GM23338 (cell line): ENCODE data around the gene MYO16. TPM values are rescaled to one million over a fixed set of nuclear protein-coding genes. Genes with fewer than 3 reads are reported as not detected.

Experiments used
- ATAC-seq: fragments of 200-7000 bp; cut with Tn5 transposase; 3 replicates; pipeline ENCODE4 v1.9.1; 2020
- DNase-seq: peaks from one replicate; pipeline ENCODE4 v3.0.0-alpha.2; 2015; ENCODE audit warnings: low spot score
- H2AFZ ChIP-seq: fragments of 200-600 bp; sonication (generic); 2 replicates; pipeline ENCODE4 v1.8.0; 2016; ENCODE audit warnings: antibody characterized with exemption, mild to moderate bottlenecking, moderate library complexity
- H3F3A ChIP-seq: fragments of 200-600 bp; sonication (generic); replicated peaks from 2 replicates; pipeline ENCODE4 v1.8.0; 2017; ENCODE audit warnings: antibody characterized with exemption, mixed run types, low read depth
- H3K27ac ChIP-seq: fragments of 200-600 bp; sonication (generic); 2 replicates; pipeline ENCODE4 v1.6.1; 2016; ENCODE audit warnings: low read depth
- H3K27me3 ChIP-seq: fragments of 200-600 bp; sonication (generic); 2 replicates; pipeline ENCODE4 v1.8.0; 2016; ENCODE audit warnings: mild to moderate bottlenecking, mixed run types, moderate library complexity; ENCODE audit not compliant: insufficient read depth
- H3K36me3 ChIP-seq: fragments of 200-600 bp; sonication (generic); 2 replicates; pipeline ENCODE4 v1.8.0; 2016; ENCODE audit warnings: mild to moderate bottlenecking; ENCODE audit not compliant: insufficient read depth
- H3K4me1 ChIP-seq: fragments of 200-600 bp; sonication (generic); 2 replicates; pipeline ENCODE4 v1.8.0; 2016; ENCODE audit warnings: mild to moderate bottlenecking, moderate library complexity; ENCODE audit not compliant: insufficient read depth
- H3K4me2 ChIP-seq: fragments of 200-600 bp; sonication (generic); 2 replicates; pipeline ENCODE4 v1.7.1; 2017; ENCODE audit warnings: mixed run types
- H3K4me3 ChIP-seq: fragments of 200-600 bp; sonication (generic); 2 replicates; pipeline ENCODE4 v1.6.1; 2016; ENCODE audit warnings: mixed run types
- H3K79me2 ChIP-seq: fragments of 200-600 bp; sonication (generic); replicated peaks from 2 replicates; pipeline ENCODE4 v1.8.0; 2017; ENCODE audit warnings: mild to moderate bottlenecking; ENCODE audit not compliant: insufficient read depth
- H3K9me2 ChIP-seq: fragments of 200-600 bp; sonication (generic); 2 replicates; pipeline ENCODE4 v1.8.0; 2017; ENCODE audit not compliant: insufficient read depth
- H4K20me1 ChIP-seq: fragments of 200-600 bp; sonication (generic); replicated peaks from 2 replicates; pipeline ENCODE4 v1.8.0; 2017; ENCODE audit warnings: mild to moderate bottlenecking; ENCODE audit not compliant: insufficient read depth
- H3K27ac Mint-ChIP-seq: 2 replicates; pipeline ENCODE4 v1.8.0; 2020; ENCODE audit warnings: inconsistent platforms, mild to moderate bottlenecking, moderate library complexity, mixed read lengths
- H3K27me3 Mint-ChIP-seq: 3 replicates; pipeline ENCODE4 v1.8.0; 2022; ENCODE audit warnings: low read depth, mild to moderate bottlenecking, moderate library complexity, mixed read lengths, inconsistent platforms; ENCODE audit not compliant: insufficient read depth, poor library complexity
- H3K36me3 Mint-ChIP-seq: 3 replicates; pipeline ENCODE4 v1.8.0; 2021; ENCODE audit warnings: low read depth, mild to moderate bottlenecking, inconsistent platforms, moderate library complexity, mixed read lengths
- H3K4me1 Mint-ChIP-seq: 3 replicates; pipeline ENCODE4 v1.8.0; 2020; ENCODE audit warnings: mild to moderate bottlenecking, inconsistent platforms, mixed read lengths
- H3K4me3 Mint-ChIP-seq: 3 replicates; pipeline ENCODE4 v1.8.0; 2021; ENCODE audit warnings: moderate library complexity, mild to moderate bottlenecking, inconsistent platforms, mixed read lengths
- H3K9me3 Mint-ChIP-seq: 3 replicates; pipeline ENCODE4 v1.8.0; 2020; ENCODE audit warnings: moderate library complexity, mild to moderate bottlenecking, inconsistent platforms, mixed read lengths
- CTCF ChIP-seq, 2 experiments: fragments of 200-600 bp in 1 of 2; sonication (generic) in 1 of 2; conservative IDR thresholded peaks; 2 replicates each; pipeline versions ENCODE4 v1.5.1 to v1.6.1; 2016 to 2017; ENCODE audit warnings: antibody characterized with exemption in 2 of 2, low read depth in 2 of 2, mild to moderate bottlenecking in 2 of 2, moderate library complexity in 1 of 2
- ETS1 ChIP-seq: IDR thresholded peaks from 2 replicates; pipeline ENCODE4 v1.6.1; 2016; ENCODE audit warnings: antibody characterized with exemption
- EZH2 ChIP-seq: fragments of 200-600 bp; sonication (generic); IDR thresholded peaks from one replicate; pipeline ENCODE4 v1.8.0; 2017; ENCODE audit warnings: antibody characterized with exemption, mild to moderate bottlenecking, low read depth; ENCODE audit not compliant: unreplicated experiment
- JUNB ChIP-seq: IDR thresholded peaks from one replicate; pipeline ENCODE4 v1.6.1; 2016; ENCODE audit warnings: antibody characterized with exemption; ENCODE audit not compliant: unreplicated experiment
- NANOG ChIP-seq: IDR thresholded peaks from 2 replicates; pipeline ENCODE4 v1.6.1; 2016; ENCODE audit warnings: antibody characterized with exemption, borderline replicate concordance
- POLR2AphosphoS5 ChIP-seq: IDR thresholded peaks from 2 replicates; pipeline ENCODE4 v1.6.1; 2016; ENCODE audit warnings: antibody characterized with exemption, low read depth
- STAT1 ChIP-seq: IDR thresholded peaks from one replicate; pipeline ENCODE4 v1.6.1; 2016; ENCODE audit warnings: antibody characterized with exemption; ENCODE audit not compliant: unreplicated experiment
- ZNF114 ChIP-seq: fragments of 250-450 bp; sonication (Bioruptor Pico); IDR thresholded peaks from 2 replicates; pipeline ENCODE4 v1.5.0; 2020; ENCODE audit warnings: mild to moderate bottlenecking, moderate library complexity
- ZNF331 ChIP-seq: fragments of 250-450 bp; sonication (Bioruptor Pico); IDR thresholded peaks from 2 replicates; pipeline ENCODE4 v1.5.0; 2020; ENCODE audit warnings: low read depth, mild to moderate bottlenecking, moderate library complexity
- ZNF462 ChIP-seq: fragments of 250-450 bp; sonication (Bioruptor Pico); IDR thresholded peaks from 2 replicates; pipeline ENCODE4 v1.5.0; 2020; ENCODE audit warnings: mild to moderate bottlenecking, moderate library complexity
- polyA plus RNA-seq: library from polyadenylated mRNA; unstranded; fragments of >200 nt; fragmentation: Nextera tagmentation; extraction: Ambion mirVana; gene quantifications from 2 replicates; pipeline ENCODE4 v1.2.1, GENCODE V29; 2016
- total RNA-seq: library from RNA; depleted of rRNA; stranded (reverse); fragments of >200 nt; shearing (Covaris generic); gene quantifications from 2 replicates; pipeline ENCODE4 v1.2.3, GENCODE V29; 2014

Gene MYO16
- total and polyA plus RNA-seq, 2 experiments from 2014 or later: 0.10 to 0.13 TPM

DNA sequence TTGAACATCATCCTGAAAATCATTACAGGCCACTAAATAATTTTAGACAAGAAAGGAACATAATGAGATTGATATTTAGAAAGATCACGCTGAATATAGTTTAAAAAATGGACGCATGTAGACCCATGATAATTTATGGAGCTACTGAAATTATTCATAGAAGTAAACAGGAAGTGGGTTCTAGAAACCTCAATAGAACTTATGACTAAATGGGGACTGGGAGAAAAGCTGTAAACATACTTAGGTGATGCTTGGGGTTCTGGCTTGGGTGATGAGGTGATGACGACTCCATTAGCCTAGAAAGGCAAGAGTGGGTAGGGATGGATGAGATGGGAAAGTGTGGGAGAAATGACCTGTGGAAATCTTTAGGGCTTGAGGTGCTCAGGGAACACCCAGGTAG lies 484.0 kb downstream of the MYO16 start:
- H3K27ac Mint-ChIP-seq: no peak overlapping the region
- Histone ChIP-seq H3K79me2 (no peaks in the 10 kb centered on the region), H3K4me1 (no peaks in the 10 kb centered on the region), H3F3A (no peaks in the 10 kb centered on the region), H4K20me1 (no peaks in the 10 kb centered on the region), H3K4me2 (no peak overlapping the region), H2AFZ (no peak overlapping the region), H3K9me2 (0 out of 2 replicates have a peak, but pooled peaks cover 7% of the 10 kb centered on the region), H3K27me3 (no peaks in the 10 kb centered on the region), H3K27ac (no peak overlapping the region), H3K4me3 (no peak overlapping the region), H3K36me3 (no peaks in the 10 kb centered on the region)
- DNase-seq (no peak), ATAC-seq (no peak)
- H3K9me3 Mint-ChIP-seq: no peaks in the 10 kb centered on the region
- no peaks in the 10 kb centered on the region for H3K36me3 Mint-ChIP-seq
- TF ChIP-seq POLR2AphosphoS5: no peak
- no peak for TF ChIP-seq STAT1
- TF ChIP-seq ZNF114 (CRISPR knock-in tag): no peak
- TF ChIP-seq EZH2: no peak
- no peak for TF ChIP-seq CTCF (conservative IDR thresholded peaks at IDR 0.05; ENCODE audit: low read depth in 2 of 2)
- no peak for TF ChIP-seq ZNF331 (CRISPR knock-in tag)
- no peak for TF ChIP-seq JUNB
- no peak for TF ChIP-seq ZNF462 (CRISPR knock-in tag)
- no peak for TF ChIP-seq NANOG
- no peak for TF ChIP-seq ETS1
- no peaks in the 10 kb centered on the region for H3K27me3 Mint-ChIP-seq
- no peak overlapping the region for H3K4me3 Mint-ChIP-seq
- no peaks in the 10 kb centered on the region for H3K4me1 Mint-ChIP-seq
